Spleen (tissue), 11 donors: ENCODE data around the gene PDCD11. TPM values are rescaled to one million over a fixed set of nuclear protein-coding genes. Genes with fewer than 3 reads are reported as not detected.

ENCODE experiments used
- DNase-seq: peaks from one replicate; pipeline ENCODE4 v3.0.0-alpha.2; 2020
- H3K27ac ChIP-seq, 8 donors: fragments of 200-600 bp; sonication (generic) in 7 of 8; 1 replicate in 4 of 8; 2 replicates in 4 of 8; pipeline versions ENCODE4 v1.5.0 to v1.8.0; 2016 to 2021; ENCODE audit warnings: inconsistent platforms in 4 of 8, mild to moderate bottlenecking in 4 of 8, moderate library complexity in 1 of 8
- H3K27me3 ChIP-seq, 7 donors: fragments of 200-600 bp; sonication (generic) in 6 of 7; replicated peaks in 1 of 7; 1 replicate in 4 of 7; 2 replicates in 3 of 7; pipeline versions ENCODE4 v1.5.0 to v1.8.0; 2016 to 2021; ENCODE audit warnings: inconsistent platforms in 3 of 7, mild to moderate bottlenecking in 1 of 7
- H3K36me3 ChIP-seq, 6 donors: fragments of 200-600 bp; sonication (generic) in 5 of 6; 1 replicate in 4 of 6; 2 replicates in 2 of 6; pipeline versions ENCODE4 v1.5.0 to v1.8.0; 2016 to 2021; ENCODE audit warnings: inconsistent platforms in 2 of 6
- H3K4me1 ChIP-seq, 6 donors: fragments of 200-600 bp; sonication (generic) in 5 of 6; 1 replicate in 3 of 6; 2 replicates in 3 of 6; pipeline versions ENCODE4 v1.5.0 to v1.8.0; 2016 to 2021; ENCODE audit warnings: inconsistent platforms in 3 of 6
- H3K4me3 ChIP-seq, 8 donors: fragments of 200-600 bp; sonication (generic) in 7 of 8; 1 replicate in 4 of 8; 2 replicates in 4 of 8; pipeline versions ENCODE4 v1.5.0 to v1.8.0; 2016 to 2021; ENCODE audit warnings: inconsistent platforms in 4 of 8, mild to moderate bottlenecking in 4 of 8, moderate library complexity in 2 of 8
- H3K9me3 ChIP-seq, 8 donors: fragments of 200-600 bp; sonication (generic) in 7 of 8; 1 replicate in 4 of 8; 2 replicates in 4 of 8; pipeline versions ENCODE4 v1.5.0 to v1.8.0; 2016 to 2021; ENCODE audit warnings: inconsistent platforms in 4 of 8
- POLR2A ChIP-seq, 3 donors: fragments of 450-650 bp; IDR thresholded peaks; one replicate each; pipeline ENCODE4 v1.5.1; 2017; ENCODE audit warnings: antibody characterized with exemption in 3 of 3, mild to moderate bottlenecking in 1 of 3
- POLR2AphosphoS5 ChIP-seq, 3 donors: sonication (generic); formaldehyde crosslinking; IDR thresholded peaks; one replicate each; pipeline ENCODE4 v1.5.1; 2017; ENCODE audit warnings: antibody characterized with exemption in 3 of 3
- WGBS, 5 donors: extraction: QIAGEN DNeasy Blood & Tissue Kit in 3 of 5; methylation state at CpG; one replicate each; pipeline versions ENCODE4 v1.1.5 to v1.1.7; 2013 to 2018; 5-methylcytosine and 5-hydroxymethylcytosine counted together
- intact Hi-C: fragments of 100-400 bp; cut with DNase I; formaldehyde crosslinking; loops from one replicate; pipeline ENCODE4 v1.15.0; 2023; ENCODE audit warnings: low total_unique reads
- polyA plus RNA-seq, 3 donors: library from polyadenylated mRNA; stranded (reverse); fragments of 200-250 nt; gene quantifications; one replicate each; pipeline ENCODE4 v1.2.1, GENCODE V29; 2013
- total RNA-seq, 7 donors: library from RNA; depleted of rRNA in 3 of 7; stranded (reverse); fragments of >200 nt in 3 of 7; fragmentation: NEBNext Ultra II Directional in 4 of 7; extraction: Animal tissue kit (Norgen Biotek cat#: 25700) in 4 of 7; gene quantifications; one replicate each; pipeline versions ENCODE4 v1.1.0 to v1.2.1, GENCODE V29; 2016 to 2021
- TF ChIP-seq, protein P1 (sequence below), 11 experiments: fragments of 200-600 bp in 7 of 11; fragments of 450-650 bp in 4 of 11; sonication (generic) in 4 of 11; IDR thresholded peaks in 8 of 11; conservative IDR thresholded peaks in 3 of 11; 1 replicate in 7 of 11; 2 replicates in 4 of 11; pipeline versions ENCODE4 v1.4.0 to v1.8.0; 2016 to 2021; ENCODE audit warnings: antibody characterized with exemption in 11 of 11, inconsistent platforms in 4 of 11, mild to moderate bottlenecking in 1 of 11
- donor health status: healthy with polysubstance abuse.
- donor health status: DM: no; HTN: no; CAD: no; lungs with moderate emphysema.
- donor health status: DM: no; HTN: no; CAD: no.
- donor health status: Bipolar disorder and iron deficiency.
- donor health status: healthy.
- donor health status: DM: no; HTN: no; CAD: no.
- donor health status: DM: yes; HTN: yes; CAD: no.

PDCD11 gene
- total and polyA plus RNA-seq, 10 donors: 13.9 to 41.9 (median 22.7) TPM

DNA sequence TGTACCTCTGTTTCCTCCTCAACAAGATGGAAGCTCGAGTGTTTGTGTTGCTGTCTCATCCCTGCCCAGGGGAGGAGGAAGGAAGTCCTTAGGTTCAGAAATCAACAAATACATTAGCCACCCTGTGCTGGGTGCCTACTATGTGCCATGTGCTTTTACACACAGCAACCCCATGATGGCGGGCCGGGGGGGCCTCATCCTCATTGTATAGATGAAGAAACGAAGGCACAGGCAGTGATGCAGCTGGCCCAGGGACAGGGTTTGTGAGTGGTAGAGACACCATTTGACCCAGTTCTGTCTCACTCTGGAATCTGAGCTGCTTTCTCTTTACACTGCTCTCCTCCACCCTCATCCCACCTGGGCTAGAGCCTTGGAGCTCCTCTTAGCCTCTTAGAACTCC, 57.6 kb downstream of the PDCD11 start:
- Histone ChIP-seq H3K27me3 (peaks cover 0 to 7% (median 0%) of the 10 kb centered on the region in 7 donors), H3K9me3 (no peaks in the 10 kb centered on the region), H3K4me3 (no peak overlapping the region), H3K36me3 (peaks cover 0 to 16% (median 8%) of the 10 kb centered on the region in 6 donors), H3K4me1 (peaks cover 18 to 60% (median 46%) of the 10 kb centered on the region in 6 donors), H3K27ac (no peak overlapping the region)
- intact Hi-C loops: loop anchor here (5.0 kb wide), 1 partner anchor 37 kb away; no protein-coding TSS in a partner anchor
- TF ChIP-seq, protein P1, sequence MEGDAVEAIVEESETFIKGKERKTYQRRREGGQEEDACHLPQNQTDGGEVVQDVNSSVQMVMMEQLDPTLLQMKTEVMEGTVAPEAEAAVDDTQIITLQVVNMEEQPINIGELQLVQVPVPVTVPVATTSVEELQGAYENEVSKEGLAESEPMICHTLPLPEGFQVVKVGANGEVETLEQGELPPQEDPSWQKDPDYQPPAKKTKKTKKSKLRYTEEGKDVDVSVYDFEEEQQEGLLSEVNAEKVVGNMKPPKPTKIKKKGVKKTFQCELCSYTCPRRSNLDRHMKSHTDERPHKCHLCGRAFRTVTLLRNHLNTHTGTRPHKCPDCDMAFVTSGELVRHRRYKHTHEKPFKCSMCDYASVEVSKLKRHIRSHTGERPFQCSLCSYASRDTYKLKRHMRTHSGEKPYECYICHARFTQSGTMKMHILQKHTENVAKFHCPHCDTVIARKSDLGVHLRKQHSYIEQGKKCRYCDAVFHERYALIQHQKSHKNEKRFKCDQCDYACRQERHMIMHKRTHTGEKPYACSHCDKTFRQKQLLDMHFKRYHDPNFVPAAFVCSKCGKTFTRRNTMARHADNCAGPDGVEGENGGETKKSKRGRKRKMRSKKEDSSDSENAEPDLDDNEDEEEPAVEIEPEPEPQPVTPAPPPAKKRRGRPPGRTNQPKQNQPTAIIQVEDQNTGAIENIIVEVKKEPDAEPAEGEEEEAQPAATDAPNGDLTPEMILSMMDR (IDR thresholded peaks at IDR 0.05 in 8 of 11, conservative IDR thresholded peaks at IDR 0.05 in 3 of 11): no peak
- TF ChIP-seq POLR2A (IDR thresholded peaks at IDR 0.05) (no peak), POLR2AphosphoS5 (IDR thresholded peaks at IDR 0.05) (no peak)
- no peak for DNase-seq
- WGBS, 5 donors: 70 to 85% (median 75%) methylated on average over 4 of the region's 4 CpGs

DNA sequence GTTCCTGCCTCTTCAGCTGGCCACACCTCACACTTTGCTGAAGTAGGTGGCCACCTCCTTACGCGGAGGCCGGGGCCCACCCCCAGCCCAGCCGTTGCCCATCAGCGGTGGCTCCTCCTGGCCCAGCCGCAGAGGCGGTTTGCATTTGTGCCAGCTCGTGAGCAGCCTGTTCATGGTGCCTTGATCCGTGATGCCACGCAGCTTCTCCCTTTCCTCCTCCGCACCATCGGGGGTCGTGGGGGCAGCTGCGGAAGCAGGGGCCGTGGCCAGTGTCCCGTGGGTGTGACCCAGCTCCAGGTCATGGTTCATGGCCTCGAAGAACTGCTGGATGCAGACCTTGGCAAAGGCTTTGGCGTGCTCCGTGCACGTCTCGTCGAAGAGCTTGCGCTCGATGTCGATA, 58.8 kb downstream of the PDCD11 start:
- Histone ChIP-seq H3K27me3 (peaks cover 0 to 7% (median 0%) of the 10 kb centered on the region in 7 donors), H3K9me3 (no peaks in the 10 kb centered on the region), H3K4me3 (no peak overlapping the region), H3K4me1 (peaks cover 6 to 55% (median 34%) of the 10 kb centered on the region in 6 donors), H3K27ac (no peak overlapping the region), H3K36me3 (peaks cover 0 to 4% (median 0%) of the 10 kb centered on the region in 6 donors)
- WGBS, 5 donors: 88 to 95% (median 89%) methylated on average over 23 to 25 of the region's 25 CpGs
- TF ChIP-seq, protein P1 (IDR thresholded peaks at IDR 0.05 in 8 of 11, conservative IDR thresholded peaks at IDR 0.05 in 3 of 11): no peak
- TF ChIP-seq POLR2A (IDR thresholded peaks at IDR 0.05): no peak
- no peak for TF ChIP-seq POLR2AphosphoS5 (IDR thresholded peaks at IDR 0.05)
- no peak for DNase-seq
- intact Hi-C loops: no loop called here

DNA sequence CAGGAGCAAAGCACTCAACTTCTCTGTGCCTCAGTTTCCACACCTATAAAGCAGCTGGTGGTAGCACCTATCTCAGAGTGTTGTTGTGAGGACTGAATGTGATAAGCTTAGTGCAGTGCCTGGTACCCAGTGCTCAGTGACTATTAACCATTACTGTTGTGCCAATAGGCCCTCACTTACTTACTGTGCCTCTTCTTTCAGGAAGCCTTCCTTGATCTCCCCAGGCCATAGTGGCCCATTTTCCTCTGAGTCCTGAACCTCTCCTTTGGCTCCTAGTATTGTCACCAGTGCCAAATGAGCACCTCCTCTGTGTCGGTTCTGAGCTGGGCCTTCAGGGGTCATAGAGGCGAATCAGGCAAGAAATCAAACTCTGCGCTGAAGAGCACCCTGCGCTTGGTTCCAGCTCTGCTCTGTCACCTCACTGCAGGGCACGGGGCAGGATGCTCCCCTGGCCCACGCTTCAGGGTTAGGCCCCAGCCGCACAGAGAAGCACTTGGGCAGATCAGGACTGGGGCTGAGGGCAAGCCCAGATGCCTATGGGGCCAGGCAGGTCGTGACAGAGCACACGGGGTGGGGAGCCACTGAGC, 59.7 kb downstream of the PDCD11 start:
- Histone ChIP-seq H3K4me1 (peaks cover 0 to 45% (median 25%) of the 10 kb centered on the region in 6 donors), H3K27me3 (peaks cover 0 to 7% (median 0%) of the 10 kb centered on the region in 7 donors), H3K4me3 (no peak overlapping the region), H3K36me3 (no peaks in the 10 kb centered on the region), H3K27ac (no peak overlapping the region), H3K9me3 (no peaks in the 10 kb centered on the region)
- 81 to 93% (median 90%) methylated on average over 8 to 9 of the region's 9 CpGs for WGBS, 5 donors
- DNase-seq: no peak
- TF ChIP-seq POLR2A (IDR thresholded peaks at IDR 0.05) (no peak), POLR2AphosphoS5 (IDR thresholded peaks at IDR 0.05) (no peak)
- TF ChIP-seq, protein P1 (IDR thresholded peaks at IDR 0.05 in 8 of 11, conservative IDR thresholded peaks at IDR 0.05 in 3 of 11): no peak
- intact Hi-C loops: no loop called here

DNA sequence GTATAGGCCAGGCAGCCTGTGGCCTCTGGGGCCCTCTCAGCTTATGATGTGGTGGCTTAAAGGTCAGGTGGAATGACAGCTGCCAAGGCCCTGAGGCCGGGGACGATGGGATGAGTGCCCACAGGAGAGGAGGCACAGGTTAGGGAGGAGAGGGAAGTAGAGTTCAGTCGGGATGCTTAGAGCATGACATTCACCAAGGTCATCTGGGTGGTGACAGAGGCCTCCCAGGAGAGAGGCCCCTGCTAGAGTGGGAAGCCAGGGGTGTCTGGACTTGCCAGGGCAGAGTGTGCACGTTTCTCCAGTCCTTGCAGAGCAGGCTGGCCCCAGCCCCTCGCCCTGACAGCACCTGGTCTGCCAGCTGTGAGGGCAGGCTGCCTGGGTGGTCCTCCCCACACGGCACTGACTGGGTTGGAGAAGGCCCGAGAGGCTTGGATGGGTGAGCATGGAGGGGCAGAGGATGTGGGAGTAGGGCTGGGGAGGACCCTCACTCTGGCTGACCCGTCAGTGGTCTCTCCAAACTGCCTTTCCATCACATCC, 60.8 kb downstream of the PDCD11 start:
- TF ChIP-seq POLR2AphosphoS5 (IDR thresholded peaks at IDR 0.05) (no peak), POLR2A (IDR thresholded peaks at IDR 0.05) (no peak)
- TF ChIP-seq, protein P1 (IDR thresholded peaks at IDR 0.05 in 8 of 11, conservative IDR thresholded peaks at IDR 0.05 in 3 of 11): no peak
- Histone ChIP-seq H3K4me3 (no peak overlapping the region), H3K27ac (no peak overlapping the region), H3K36me3 (no peaks in the 10 kb centered on the region), H3K4me1 (peaks cover 0 to 34% (median 15%) of the 10 kb centered on the region in 6 donors), H3K27me3 (no peaks in the 10 kb centered on the region), H3K9me3 (no peaks in the 10 kb centered on the region)
- intact Hi-C loops: no loop called here
- 80 to 86% (median 84%) methylated on average over 7 to 8 of the region's 8 CpGs for WGBS, 5 donors
- DNase-seq: no peak
